DND-41 (cell line): ENCODE results near the gene SNX20.

Experiments
- ATAC-seq: fragments of 200-7000 bp; cut with Tn5 transposase; 3 replicates; pipeline ENCODE4 v1.9.1; 2021; ENCODE audit warnings: low read depth; ENCODE audit not compliant: insufficient read depth
- DNase-seq: peaks from one replicate; pipeline ENCODE4 v3.0.0-alpha.2; 2020
- H2AFZ ChIP-seq: 2 replicates; pipeline ENCODE4 v1.6.0; 2012; ENCODE audit warnings: low read depth, low read length
- H3K27ac ChIP-seq: 2 replicates; pipeline ENCODE4 v1.5.1; 2012; ENCODE audit warnings: low read length, inconsistent platforms
- H3K27me3 ChIP-seq: fragments of 200-600 bp; sonication (generic); 2 replicates; pipeline ENCODE4 v1.6.0; 2012; ENCODE audit warnings: low read length, mild to moderate bottlenecking, inconsistent platforms; ENCODE audit not compliant: insufficient read depth, poor library complexity
- H3K36me3 ChIP-seq: 2 replicates; pipeline ENCODE4 v1.5.1; 2012; ENCODE audit warnings: low read length, inconsistent platforms; ENCODE audit not compliant: insufficient read depth
- H3K4me1 ChIP-seq: 2 replicates; pipeline ENCODE4 v1.5.1; 2012; ENCODE audit warnings: mild to moderate bottlenecking, low read length; ENCODE audit not compliant: insufficient read depth
- H3K4me2 ChIP-seq: 2 replicates; pipeline ENCODE4 v1.6.0; 2012; ENCODE audit warnings: mild to moderate bottlenecking, moderate library complexity, low read length, inconsistent platforms; ENCODE audit not compliant: insufficient read depth
- H3K4me3 ChIP-seq, 2 experiments: fragments of 200-600 bp in 1 of 2; shearing (Covaris generic) in 1 of 2; 2 replicates each; pipeline ENCODE4 v1.5.1; 2012 to 2016; ENCODE audit warnings: inconsistent platforms in 2 of 2, low read length in 2 of 2, mild to moderate bottlenecking in 2 of 2, low read depth in 1 of 2, moderate library complexity in 1 of 2
- H3K79me2 ChIP-seq: 2 replicates; pipeline ENCODE4 v1.6.0; 2012; ENCODE audit warnings: low read length, inconsistent platforms; ENCODE audit not compliant: insufficient read depth
- H3K9ac ChIP-seq: 2 replicates; pipeline ENCODE4 v1.6.0; 2012; ENCODE audit warnings: low read depth, mild to moderate bottlenecking, inconsistent platforms, low read length, moderate library complexity
- H3K9me3 ChIP-seq: 2 replicates; pipeline ENCODE4 v1.5.1; 2012; ENCODE audit warnings: low read length, moderate library complexity, mild to moderate bottlenecking, inconsistent platforms; ENCODE audit not compliant: insufficient read depth, severe bottlenecking
- H4K20me1 ChIP-seq: 2 replicates; pipeline ENCODE4 v1.6.0; 2012; ENCODE audit warnings: low read length; ENCODE audit not compliant: insufficient read depth
- EZH2 ChIP-seq: IDR thresholded peaks from 3 replicates; pipeline ENCODE4 v1.6.1; 2012; ENCODE audit warnings: borderline replicate concordance, low read depth, mild to moderate bottlenecking, moderate library complexity, low read length, inconsistent platforms; ENCODE audit not compliant: severe bottlenecking
- TF ChIP-seq, protein P1 (sequence below): IDR thresholded peaks from 2 replicates; pipeline ENCODE4 v1.5.1; 2012; ENCODE audit warnings: borderline replicate concordance, low read length, moderate library complexity, mild to moderate bottlenecking; ENCODE audit not compliant: poor library complexity, severe bottlenecking; ENCODE audit errors: extremely low read depth

SNX20 gene

DNA sequence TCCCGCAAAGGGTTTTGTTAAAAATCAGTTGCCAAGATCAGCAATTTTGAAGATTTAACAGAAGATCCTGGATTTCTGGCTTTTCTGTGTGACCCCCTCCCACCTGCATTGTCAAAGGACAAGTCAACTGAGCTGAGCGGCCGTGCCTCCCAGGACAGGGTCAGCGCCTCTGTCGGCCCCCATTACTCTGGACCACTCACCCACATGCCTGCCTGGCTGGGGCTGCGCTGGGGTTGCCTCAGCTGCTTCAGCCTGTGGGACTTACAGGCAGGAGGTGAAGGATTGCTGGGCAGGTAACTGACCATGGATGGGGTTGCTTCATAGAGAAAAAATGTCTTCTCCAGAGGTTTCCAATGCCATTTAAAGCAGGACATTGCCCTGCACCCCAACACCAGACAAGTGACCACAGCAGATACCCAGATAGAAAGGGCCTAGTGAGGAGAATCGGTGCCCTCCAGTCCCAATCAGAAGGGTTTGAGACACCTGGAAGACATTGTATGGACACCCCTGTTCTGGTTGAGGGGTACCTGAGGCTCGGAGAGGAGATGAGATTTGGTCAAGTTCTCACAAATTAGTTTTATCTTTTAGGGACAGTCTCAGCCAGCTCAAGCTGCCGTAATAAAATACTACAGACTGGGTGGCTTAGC is 52.8 kb downstream of the SNX20 start:
- Histone ChIP-seq H3K4me1 (no peaks in the 10 kb centered on the region), H3K36me3 (no peaks in the 10 kb centered on the region), H3K4me2 (no peak overlapping the region), H3K27ac (no peak overlapping the region), H2AFZ (no peak overlapping the region), H4K20me1 (peaks cover 7% of the 10 kb centered on the region; the same call in 1 of the 2 replicates), H3K4me3 (no peak overlapping the region), H3K9me3 (no peaks in the 10 kb centered on the region), H3K27me3 (peaks cover 24% of the 10 kb centered on the region), H3K79me2 (no peaks in the 10 kb centered on the region), H3K9ac (no peak overlapping the region)
- DNase-seq (no peak), ATAC-seq (no peak)
- TF ChIP-seq, protein P1, sequence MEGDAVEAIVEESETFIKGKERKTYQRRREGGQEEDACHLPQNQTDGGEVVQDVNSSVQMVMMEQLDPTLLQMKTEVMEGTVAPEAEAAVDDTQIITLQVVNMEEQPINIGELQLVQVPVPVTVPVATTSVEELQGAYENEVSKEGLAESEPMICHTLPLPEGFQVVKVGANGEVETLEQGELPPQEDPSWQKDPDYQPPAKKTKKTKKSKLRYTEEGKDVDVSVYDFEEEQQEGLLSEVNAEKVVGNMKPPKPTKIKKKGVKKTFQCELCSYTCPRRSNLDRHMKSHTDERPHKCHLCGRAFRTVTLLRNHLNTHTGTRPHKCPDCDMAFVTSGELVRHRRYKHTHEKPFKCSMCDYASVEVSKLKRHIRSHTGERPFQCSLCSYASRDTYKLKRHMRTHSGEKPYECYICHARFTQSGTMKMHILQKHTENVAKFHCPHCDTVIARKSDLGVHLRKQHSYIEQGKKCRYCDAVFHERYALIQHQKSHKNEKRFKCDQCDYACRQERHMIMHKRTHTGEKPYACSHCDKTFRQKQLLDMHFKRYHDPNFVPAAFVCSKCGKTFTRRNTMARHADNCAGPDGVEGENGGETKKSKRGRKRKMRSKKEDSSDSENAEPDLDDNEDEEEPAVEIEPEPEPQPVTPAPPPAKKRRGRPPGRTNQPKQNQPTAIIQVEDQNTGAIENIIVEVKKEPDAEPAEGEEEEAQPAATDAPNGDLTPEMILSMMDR, result no peak
- no peak for TF ChIP-seq EZH2

DNA sequence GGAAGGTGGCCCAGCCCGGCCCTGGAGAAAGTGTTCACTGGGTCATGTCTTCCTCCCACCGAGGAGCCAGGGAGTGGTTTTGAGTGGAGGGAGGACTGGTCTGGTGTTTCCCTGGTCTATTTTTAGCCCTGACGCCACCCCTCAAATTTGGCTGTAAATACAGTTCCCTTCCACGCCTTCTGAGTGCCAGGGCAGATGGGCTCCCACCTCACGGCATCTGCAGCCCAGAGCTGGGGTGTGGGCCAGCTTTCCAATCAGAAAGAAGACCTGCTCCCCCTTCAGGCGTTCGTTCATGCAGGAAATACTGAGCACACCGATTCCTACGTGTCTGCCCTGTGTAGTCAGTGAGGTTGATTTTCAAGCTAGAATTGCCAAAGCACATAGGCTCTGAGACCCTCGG is 53.7 kb downstream of the SNX20 start:
- Histone ChIP-seq H2AFZ (no peak overlapping the region), H3K79me2 (no peaks in the 10 kb centered on the region), H3K27me3 (peaks cover 24% of the 10 kb centered on the region), H3K4me2 (no peak overlapping the region), H4K20me1 (peaks cover 7% of the 10 kb centered on the region; the same call in 1 of the 2 replicates), H3K9ac (no peak overlapping the region), H3K36me3 (no peaks in the 10 kb centered on the region), H3K9me3 (no peaks in the 10 kb centered on the region), H3K4me1 (no peaks in the 10 kb centered on the region), H3K27ac (no peak overlapping the region), H3K4me3 (no peak overlapping the region)
- ATAC-seq, result peak; percentile 48; the same call in 1 of the 3 replicates
- TF ChIP-seq, protein P1, result peak; percentile 27
- no peak for TF ChIP-seq EZH2
- peak; percentile 13 for DNase-seq

DNA sequence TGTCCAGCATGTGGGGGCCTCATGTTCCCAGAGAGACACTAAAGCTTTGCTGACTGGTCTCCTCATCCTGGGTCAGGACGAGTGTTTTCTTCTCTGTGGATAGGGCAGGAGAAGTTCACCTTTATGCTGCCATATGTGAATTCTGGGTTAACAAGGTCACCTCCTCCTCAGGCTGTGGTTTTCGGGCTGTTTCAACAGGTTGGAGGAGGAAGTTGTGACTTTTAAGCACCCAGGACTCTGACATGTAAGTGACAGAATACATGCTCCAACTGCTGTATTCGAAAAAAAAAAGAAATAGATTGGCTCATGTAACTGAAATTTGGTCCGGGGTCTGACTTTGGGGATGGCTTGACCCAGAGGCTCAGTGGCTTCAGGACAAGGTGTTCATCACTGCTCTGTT is 54.2 kb downstream of the SNX20 start:
- no peak for TF ChIP-seq EZH2
- TF ChIP-seq, protein P1, result no peak
- H3K79me2 ChIP-seq, result no peaks in the 10 kb centered on the region
- no peak overlapping the region for H3K27ac ChIP-seq
- no peak overlapping the region for H3K4me3 ChIP-seq
- no peak overlapping the region for H3K4me2 ChIP-seq
- H3K27me3 ChIP-seq, result peaks cover 24% of the 10 kb centered on the region
- H3K9ac ChIP-seq, result no peak overlapping the region
- H4K20me1 ChIP-seq, result peaks cover 12% of the 10 kb centered on the region; the same call in 1 of the 2 replicates
- ATAC-seq (no peak), DNase-seq (no peak)
- H2AFZ ChIP-seq, result no peak overlapping the region
- H3K4me1 ChIP-seq, result no peaks in the 10 kb centered on the region
- no peaks in the 10 kb centered on the region for H3K36me3 ChIP-seq
- H3K9me3 ChIP-seq, result no peaks in the 10 kb centered on the region

DNA sequence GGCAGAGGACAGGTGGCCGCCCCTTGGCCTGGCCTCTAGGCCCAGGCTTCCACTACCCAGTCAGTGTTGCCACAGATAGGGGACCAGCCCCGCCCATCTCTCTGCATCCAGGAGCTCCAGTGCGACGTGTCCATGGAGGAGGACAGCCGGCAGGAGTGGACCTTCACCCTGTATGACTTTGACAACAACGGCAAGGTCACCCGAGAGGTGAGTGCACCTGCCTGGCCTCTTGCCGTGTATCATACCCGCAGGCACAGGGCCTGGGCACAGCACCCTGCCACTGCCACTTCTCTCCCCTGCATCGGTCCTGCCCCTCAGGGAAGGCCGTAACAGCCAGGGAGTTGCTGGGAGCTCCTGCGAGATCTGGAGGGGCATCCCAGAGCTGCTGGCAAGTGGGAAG is 55.7 kb downstream of the SNX20 start:
- no peaks in the 10 kb centered on the region for H3K36me3 ChIP-seq
- H3K27ac ChIP-seq, result no peak overlapping the region
- peaks cover 9% of the 10 kb centered on the region for H4K20me1 ChIP-seq
- H3K4me3 ChIP-seq, result no peak overlapping the region
- H3K27me3 ChIP-seq, result peaks cover 24% of the 10 kb centered on the region
- H3K79me2 ChIP-seq, result no peaks in the 10 kb centered on the region
- TF ChIP-seq EZH2, result no peak
- TF ChIP-seq, protein P1, result no peak
- DNase-seq, result no peak
- H3K4me1 ChIP-seq, result no peaks in the 10 kb centered on the region
- H3K4me2 ChIP-seq, result no peak overlapping the region
- ATAC-seq, result no peak
- H3K9me3 ChIP-seq, result no peaks in the 10 kb centered on the region
- no peak overlapping the region for H2AFZ ChIP-seq
- no peak overlapping the region for H3K9ac ChIP-seq
